IMR-90 (cell line): Measurements from ENCODE around the gene PODNL1.

ENCODE experiments used
- CEBPB ChIP-seq: IDR thresholded peaks from 2 replicates; pipeline ENCODE4 v1.6.1; 2012; ENCODE audit warnings: low read depth, low read length, improper control_type of control experiment
- CHD1 ChIP-seq: IDR thresholded peaks from 2 replicates; pipeline ENCODE4 v1.6.1; 2012; ENCODE audit warnings: low read depth, low read length, improper control_type of control experiment
- CTCF ChIP-seq: conservative IDR thresholded peaks from 2 replicates; pipeline ENCODE4 v1.5.1; 2012; ENCODE audit warnings: mild to moderate bottlenecking, low read depth, low read length, improper control_type of control experiment
- POLR2A ChIP-seq: IDR thresholded peaks from 2 replicates; pipeline ENCODE4 v1.6.1; 2012; ENCODE audit warnings: mild to moderate bottlenecking, low read depth, low read length
- RAD21 ChIP-seq: IDR thresholded peaks from 2 replicates; pipeline ENCODE4 v1.6.1; 2012; ENCODE audit warnings: low read length, improper control_type of control experiment
- RCOR1 ChIP-seq: IDR thresholded peaks from 2 replicates; pipeline ENCODE4 v1.6.1; 2012; ENCODE audit warnings: mild to moderate bottlenecking, low read length, improper control_type of control experiment; ENCODE audit not compliant: insufficient replicate concordance
- RFX5 ChIP-seq: IDR thresholded peaks from 2 replicates; pipeline ENCODE4 v1.8.0; 2012; ENCODE audit warnings: low read depth, mild to moderate bottlenecking, low read length, moderate library complexity
- SMC3 ChIP-seq: fragments of 150-350 bp; IDR thresholded peaks from 2 replicates; pipeline ENCODE4 v1.6.1; 2016; ENCODE audit warnings: low read depth, mild to moderate bottlenecking, antibody characterized with exemption, low read length, moderate library complexity

GRCh38 chr19:13920940-13921747, 17.1 kb downstream of the PODNL1 start:
- TF ChIP-seq CTCF (no peak), SMC3 (no peak), POLR2A (no peak), CHD1 (no peak), CEBPB (no peak), RAD21 (no peak), RCOR1 (no peak), RFX5 (no peak)
